ENCODE data around the gene ST3GAL5. TPM values are rescaled to one million over a fixed set of nuclear protein-coding genes. Genes with fewer than 3 reads are reported as not detected.

ST3GAL5 gene
- total RNA-seq, 1 donor from 2014 or later, result 27.3 TPM

- no peak overlapping the region for H3K27ac Mint-ChIP-seq
- H3K36me3 Mint-ChIP-seq (ENCODE audit: insufficient read depth), result no peaks in the 10 kb centered on the region
- H3K4me1 Mint-ChIP-seq (ENCODE audit: low read depth), result peaks cover 8% of the 10 kb centered on the region
- no peak for DNase-seq (ENCODE audit: low spot score, unreplicated experiment)
- H3K4me3 Mint-ChIP-seq (ENCODE audit: low read depth), result no peak overlapping the region
- no peak for TF ChIP-seq CTCF (IDR thresholded peaks at IDR 0.05; ENCODE audit: unreplicated experiment)
- H3K27me3 Mint-ChIP-seq, result peaks cover 4% of the 10 kb centered on the region
- H3K9me3 Mint-ChIP-seq (ENCODE audit: low read depth), result no peaks in the 10 kb centered on the region
Measured at GRCh38 chr2:85907671-85908157, 18.9 kb upstream of the ST3GAL5 start.

GRCh38 chr2:85906748-85907147, 18.0 kb upstream of the ST3GAL5 start:
- Mint-ChIP-seq H3K4me3 (ENCODE audit: low read depth) (no peak overlapping the region), H3K4me1 (ENCODE audit: low read depth) (peaks cover 4% of the 10 kb centered on the region), H3K27me3 (peaks cover 4% of the 10 kb centered on the region), H3K27ac (no peak overlapping the region), H3K36me3 (ENCODE audit: insufficient read depth) (no peaks in the 10 kb centered on the region), H3K9me3 (ENCODE audit: low read depth) (no peaks in the 10 kb centered on the region)
- no peak for DNase-seq (ENCODE audit: low spot score, unreplicated experiment)
- TF ChIP-seq CTCF (IDR thresholded peaks at IDR 0.05; ENCODE audit: unreplicated experiment), result no peak

- no peak overlapping the region for H3K27ac Mint-ChIP-seq
- H3K4me3 Mint-ChIP-seq (ENCODE audit: low read depth), result no peak overlapping the region
- no peaks in the 10 kb centered on the region for H3K36me3 Mint-ChIP-seq (ENCODE audit: insufficient read depth)
- no peaks in the 10 kb centered on the region for H3K9me3 Mint-ChIP-seq (ENCODE audit: low read depth)
- peaks cover 4% of the 10 kb centered on the region for H3K27me3 Mint-ChIP-seq
- no peak for TF ChIP-seq CTCF (IDR thresholded peaks at IDR 0.05; ENCODE audit: unreplicated experiment)
- no peak for DNase-seq (ENCODE audit: low spot score, unreplicated experiment)
- H3K4me1 Mint-ChIP-seq (ENCODE audit: low read depth), result peaks cover 4% of the 10 kb centered on the region
Measured at GRCh38 chr2:85905891-85906290, 17.1 kb upstream of the ST3GAL5 start.

GRCh38 chr2:85905187-85905666, 16.4 kb upstream of the ST3GAL5 start:
- no peaks in the 10 kb centered on the region for H3K9me3 Mint-ChIP-seq (ENCODE audit: low read depth)
- no peaks in the 10 kb centered on the region for H3K36me3 Mint-ChIP-seq (ENCODE audit: insufficient read depth)
- H3K27ac Mint-ChIP-seq, result no peak overlapping the region
- TF ChIP-seq CTCF (IDR thresholded peaks at IDR 0.05; ENCODE audit: unreplicated experiment), result no peak
- H3K4me1 Mint-ChIP-seq (ENCODE audit: low read depth), result peaks cover 4% of the 10 kb centered on the region
- no peak overlapping the region for H3K4me3 Mint-ChIP-seq (ENCODE audit: low read depth)
- peaks cover 4% of the 10 kb centered on the region for H3K27me3 Mint-ChIP-seq
- no peak for DNase-seq (ENCODE audit: low spot score, unreplicated experiment)

- H3K27me3 Mint-ChIP-seq, result peaks cover 4% of the 10 kb centered on the region
- H3K9me3 Mint-ChIP-seq (ENCODE audit: low read depth), result no peaks in the 10 kb centered on the region
- DNase-seq (ENCODE audit: low spot score, unreplicated experiment), result no peak
- peaks cover 4% of the 10 kb centered on the region for H3K4me1 Mint-ChIP-seq (ENCODE audit: low read depth)
- no peak overlapping the region for H3K27ac Mint-ChIP-seq
- H3K36me3 Mint-ChIP-seq (ENCODE audit: insufficient read depth), result no peaks in the 10 kb centered on the region
- no peak overlapping the region for H3K4me3 Mint-ChIP-seq (ENCODE audit: low read depth)
- TF ChIP-seq CTCF (IDR thresholded peaks at IDR 0.05; ENCODE audit: unreplicated experiment), result no peak
Measured at GRCh38 chr2:85903849-85904248, 15.1 kb upstream of the ST3GAL5 start.
